GM10266 (cell line): ENCODE measurements around the gene ALKBH5.

Experiments
- DNase-seq: peaks from one replicate; pipeline ENCODE4 v3.0.0; 2012; ENCODE audit errors: extremely low spot score
- CTCF ChIP-seq: IDR thresholded peaks from 2 replicates; pipeline ENCODE4 v1.5.1; 2012; ENCODE audit warnings: mild to moderate bottlenecking, low read depth; ENCODE audit not compliant: control insufficient read depth, insufficient read depth; ENCODE audit errors: missing control alignments

ALKBH5 gene

GRCh38 chr17:18185391-18185790 is 1.8 kb downstream of the ALKBH5 start:
- no peak for DNase-seq
- no peak for TF ChIP-seq CTCF

DNA sequence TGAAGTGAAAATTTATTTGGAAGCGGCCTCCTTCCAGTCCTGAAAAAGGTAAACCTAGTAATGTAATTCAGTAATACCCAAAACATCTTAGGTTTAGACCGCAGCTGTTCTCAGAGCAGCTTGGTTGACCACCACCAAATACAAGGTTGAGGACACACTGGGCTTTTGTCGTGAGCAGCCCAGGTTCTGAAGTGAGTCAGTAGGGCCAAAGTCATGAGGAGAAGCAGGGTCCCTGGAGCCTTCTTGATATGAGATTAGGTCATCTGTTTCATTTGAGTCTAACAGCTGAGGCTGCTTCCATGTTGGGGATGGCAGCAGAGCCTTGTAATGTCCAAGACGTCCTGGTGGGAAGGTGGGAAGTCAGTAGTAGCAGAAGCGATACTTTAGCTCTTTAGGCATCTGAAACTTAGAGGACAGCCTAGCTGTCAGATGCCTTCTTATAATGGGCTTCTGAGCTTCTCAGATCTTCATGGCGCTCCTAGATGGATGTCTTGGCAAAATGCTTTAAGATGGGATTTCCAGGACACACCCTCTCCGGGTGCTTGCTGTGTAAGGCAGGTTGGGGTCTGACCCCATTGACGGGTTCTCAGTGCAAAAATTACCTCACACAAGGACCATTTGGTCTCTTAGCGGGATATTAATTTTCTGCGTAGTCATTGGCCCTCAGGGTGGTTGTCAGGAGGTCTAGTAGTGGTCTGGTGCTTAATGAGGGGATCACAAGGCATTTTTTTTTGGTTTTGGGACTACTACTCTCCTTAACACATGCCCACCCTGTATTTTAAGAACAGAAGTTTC is 2.4 kb downstream of the ALKBH5 start:
- no peak for TF ChIP-seq CTCF
- DNase-seq: no peak

- DNase-seq: no peak
- no peak for TF ChIP-seq CTCF
Measured at GRCh38 chr17:18186627-18186982, 3.0 kb downstream of the ALKBH5 start.

- no peak for TF ChIP-seq CTCF
- DNase-seq: no peak
Measured at GRCh38 chr17:18187226-18187625, 3.6 kb downstream of the ALKBH5 start.

- DNase-seq: no peak
- no peak for TF ChIP-seq CTCF
Measured at GRCh38 chr17:18187821-18188761, 4.5 kb downstream of the ALKBH5 start.

DNA sequence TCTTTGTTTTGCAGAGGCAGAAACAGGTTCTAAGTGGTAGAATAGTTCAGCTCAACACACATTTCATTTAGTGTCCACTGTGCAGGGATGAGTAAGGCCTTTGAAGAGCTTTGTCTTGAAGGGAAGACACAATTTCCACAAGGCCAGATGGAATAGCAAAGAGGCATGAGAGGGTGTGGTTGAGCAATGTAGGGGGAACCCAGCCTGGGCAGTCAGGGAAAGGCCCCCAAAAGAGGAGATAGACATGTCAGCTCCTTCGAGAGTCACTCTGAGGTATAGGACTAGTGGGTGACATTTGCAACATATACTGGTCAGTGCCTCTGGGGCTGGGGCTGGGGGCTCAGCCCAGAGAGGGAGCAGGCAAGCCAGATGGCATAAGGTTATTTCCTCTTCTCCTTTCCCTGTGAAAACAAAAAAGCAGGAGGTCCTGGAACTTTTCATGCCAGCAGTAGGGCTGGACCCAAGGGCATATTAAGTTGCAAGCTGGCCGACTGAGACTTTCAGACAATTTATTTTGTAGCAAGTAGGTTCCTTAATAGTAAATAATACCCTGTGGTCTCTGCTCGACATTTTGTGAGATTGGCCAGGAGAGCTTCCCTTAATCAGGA is 7.1 kb downstream of the ALKBH5 start:
- DNase-seq: no peak
- TF ChIP-seq CTCF: no peak

- no peak for DNase-seq
- TF ChIP-seq CTCF: no peak
Measured at GRCh38 chr17:18191236-18191667, 7.6 kb downstream of the ALKBH5 start.
